A204.1 (cell line): ENCODE measurements around the gene TXLNB.
"Not testable (repeated sequence)": the region's sequence is repeated elsewhere in the genome, so short reads cannot be mapped to it uniquely, and the experiment has no call there.

Experiments used
- FAIRE-seq: peaks from 2 replicates; lab custom pipeline; 2012; peaks lifted over from hg19 to GRCh38; lab: Jason Lieb, UNC

The TXLNB gene

GRCh38 chr6:139308936-139309603 is 17.3 kb upstream of the TXLNB start:
- FAIRE-seq, result no peak

- FAIRE-seq, result no peak
Measured at GRCh38 chr6:139308286-139308916, 16.6 kb upstream of the TXLNB start.

GRCh38 chr6:139306291-139306981 is 14.6 kb upstream of the TXLNB start:
- FAIRE-seq, result no peak

- FAIRE-seq, result no peak
Measured at GRCh38 chr6:139303185-139303584, 11.4 kb upstream of the TXLNB start.

GRCh38 chr6:139297921-139298320 is 6.1 kb upstream of the TXLNB start:
- FAIRE-seq, result no peak

GRCh38 chr6:139296927-139297326 is 5.1 kb upstream of the TXLNB start:
- no peak for FAIRE-seq

- FAIRE-seq, result no peak
Measured at GRCh38 chr6:139295901-139296300, 4.1 kb upstream of the TXLNB start.

- FAIRE-seq, result no peak
Measured at GRCh38 chr6:139294090-139294489, 2.3 kb upstream of the TXLNB start.

GRCh38 chr6:139293230-139293629 is 1.4 kb upstream of the TXLNB start:
- not testable (repeated sequence) for FAIRE-seq

GRCh38 chr6:139290787-139291311 is 949 bp downstream of the TXLNB start:
- no peak for FAIRE-seq

- no peak for FAIRE-seq
Measured at GRCh38 chr6:139289233-139289632, 2.6 kb downstream of the TXLNB start.

- FAIRE-seq, result no peak
Measured at GRCh38 chr6:139288496-139289040, 3.2 kb downstream of the TXLNB start.

GRCh38 chr6:139287868-139288267 is 3.9 kb downstream of the TXLNB start:
- FAIRE-seq, result no peak

- FAIRE-seq, result not testable (repeated sequence)
Measured at GRCh38 chr6:139286438-139286837, 5.4 kb downstream of the TXLNB start.

- no peak for FAIRE-seq
Measured at GRCh38 chr6:139285590-139285989, 6.2 kb downstream of the TXLNB start.

GRCh38 chr6:139284789-139285188 is 7.0 kb downstream of the TXLNB start:
- FAIRE-seq, result no peak

GRCh38 chr6:139282684-139283083 is 9.1 kb downstream of the TXLNB start:
- FAIRE-seq, result no peak

GRCh38 chr6:139278190-139278589 is 13.6 kb downstream of the TXLNB start:
- no peak for FAIRE-seq

GRCh38 chr6:139277587-139277986 is 14.2 kb downstream of the TXLNB start:
- no peak for FAIRE-seq

- no peak for FAIRE-seq
Measured at GRCh38 chr6:139277161-139277560, 14.6 kb downstream of the TXLNB start.

- FAIRE-seq, result no peak
Measured at GRCh38 chr6:139275279-139276055, 16.3 kb downstream of the TXLNB start.

- FAIRE-seq, result no peak
Measured at GRCh38 chr6:139271056-139271455, 20.7 kb downstream of the TXLNB start.
